GM12801 (cell line): ENCODE results near the gene GRPEL2.

Experiments
- TF ChIP-seq, protein P1 (sequence below): IDR thresholded peaks from one replicate; pipeline ENCODE4 v1.5.1; 2011; ENCODE audit warnings: control low read depth; ENCODE audit not compliant: insufficient read length; ENCODE audit errors: extremely low read depth

The GRPEL2 gene

GRCh38 chr5:149348518-149348917 is 3.2 kb downstream of the GRPEL2 start:
- TF ChIP-seq, protein P1, sequence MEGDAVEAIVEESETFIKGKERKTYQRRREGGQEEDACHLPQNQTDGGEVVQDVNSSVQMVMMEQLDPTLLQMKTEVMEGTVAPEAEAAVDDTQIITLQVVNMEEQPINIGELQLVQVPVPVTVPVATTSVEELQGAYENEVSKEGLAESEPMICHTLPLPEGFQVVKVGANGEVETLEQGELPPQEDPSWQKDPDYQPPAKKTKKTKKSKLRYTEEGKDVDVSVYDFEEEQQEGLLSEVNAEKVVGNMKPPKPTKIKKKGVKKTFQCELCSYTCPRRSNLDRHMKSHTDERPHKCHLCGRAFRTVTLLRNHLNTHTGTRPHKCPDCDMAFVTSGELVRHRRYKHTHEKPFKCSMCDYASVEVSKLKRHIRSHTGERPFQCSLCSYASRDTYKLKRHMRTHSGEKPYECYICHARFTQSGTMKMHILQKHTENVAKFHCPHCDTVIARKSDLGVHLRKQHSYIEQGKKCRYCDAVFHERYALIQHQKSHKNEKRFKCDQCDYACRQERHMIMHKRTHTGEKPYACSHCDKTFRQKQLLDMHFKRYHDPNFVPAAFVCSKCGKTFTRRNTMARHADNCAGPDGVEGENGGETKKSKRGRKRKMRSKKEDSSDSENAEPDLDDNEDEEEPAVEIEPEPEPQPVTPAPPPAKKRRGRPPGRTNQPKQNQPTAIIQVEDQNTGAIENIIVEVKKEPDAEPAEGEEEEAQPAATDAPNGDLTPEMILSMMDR = no peak

DNA sequence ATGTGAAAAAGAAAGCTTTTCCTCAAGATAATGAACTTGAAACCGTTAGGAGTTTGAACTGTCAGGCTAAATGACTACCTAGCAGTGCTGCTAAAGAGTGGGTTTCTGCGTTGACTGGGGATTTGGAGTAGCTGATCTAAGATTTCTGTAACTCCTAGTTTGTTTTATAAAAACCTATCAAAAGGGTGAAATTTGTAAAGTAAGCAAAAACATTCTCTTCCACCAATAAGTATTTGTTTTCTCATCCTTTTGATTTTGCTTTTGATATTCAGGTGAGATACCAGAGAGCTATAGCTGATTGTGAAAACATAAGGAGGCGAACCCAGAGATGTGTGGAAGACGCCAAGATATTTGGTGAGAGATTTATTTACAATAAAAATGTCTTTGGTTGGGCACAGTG is 4.1 kb downstream of the GRPEL2 start:
- TF ChIP-seq, protein P1 = no peak

- TF ChIP-seq, protein P1 = no peak
Measured at GRCh38 chr5:149352169-149352568, 6.9 kb downstream of the GRPEL2 start.

DNA sequence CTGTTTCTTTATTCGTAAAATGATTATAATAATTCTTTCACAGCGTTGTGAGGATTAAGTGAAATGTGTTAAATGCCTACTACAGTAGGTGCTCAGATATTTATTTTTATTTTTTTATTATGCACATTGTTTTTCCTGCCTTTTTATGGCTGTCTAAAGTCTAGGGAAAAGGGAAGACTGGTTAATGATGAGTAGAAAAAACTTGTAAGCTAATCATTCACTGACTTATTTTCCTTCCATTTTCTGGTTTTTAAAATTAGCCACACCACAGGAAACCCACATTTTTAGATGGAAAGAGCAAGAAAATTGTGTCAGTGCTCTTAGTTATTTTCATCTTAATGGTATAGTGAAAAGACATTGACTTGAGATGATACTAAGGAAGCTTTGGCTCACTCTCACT is 8.6 kb downstream of the GRPEL2 start:
- TF ChIP-seq, protein P1 = no peak

DNA sequence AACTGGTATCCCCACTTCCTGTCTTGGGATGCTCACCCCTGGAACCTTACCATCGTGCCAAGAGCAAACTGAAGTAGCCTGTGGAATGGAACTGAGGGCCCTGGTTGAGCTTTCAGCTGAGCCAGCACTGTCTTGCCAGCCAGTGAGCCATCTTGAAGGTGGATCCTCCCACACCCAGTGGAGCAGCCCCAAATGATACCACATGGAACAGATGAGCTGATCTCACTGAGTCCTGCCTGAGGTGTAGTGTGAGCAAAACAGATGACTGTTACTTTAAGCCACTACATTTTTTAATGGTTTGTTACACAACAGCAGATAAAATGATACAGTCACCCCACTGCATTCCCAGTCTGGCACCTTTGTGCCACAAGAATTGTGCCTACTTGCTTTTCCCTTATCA is 10.4 kb downstream of the GRPEL2 start:
- TF ChIP-seq, protein P1 = no peak

DNA sequence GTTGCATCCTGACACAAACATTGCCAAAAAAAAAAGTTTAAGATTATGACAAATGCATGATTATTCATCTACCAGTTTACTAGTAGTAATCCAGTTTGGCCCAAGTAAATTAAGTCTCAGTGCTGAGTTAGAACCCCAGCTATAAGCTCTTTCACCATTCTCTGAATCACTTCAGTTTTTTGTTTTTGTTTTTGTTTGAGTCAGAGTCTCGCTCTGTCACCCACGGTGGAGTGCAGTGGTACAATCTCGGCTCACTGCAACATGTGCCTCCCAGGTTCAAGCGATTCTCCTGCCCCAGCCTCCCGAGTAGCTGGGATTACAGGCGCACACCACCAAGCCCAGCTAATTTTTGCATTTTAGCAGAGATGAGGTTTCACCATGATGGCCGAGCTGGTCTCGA is 11.1 kb downstream of the GRPEL2 start:
- TF ChIP-seq, protein P1 = no peak

GRCh38 chr5:149357370-149358293 is 12.3 kb downstream of the GRPEL2 start, which contains the start of gene PCYOX1L:
Gene PCYOX1L (plus strand): TSS chr5:149358046. CDS start chr5:149358069, 23 bp downstream.
- TF ChIP-seq, protein P1 = no peak
